ENCODE results near the gene TNP1.

- TF ChIP-seq EZH2 (IDR thresholded peaks at IDR 0.05; ENCODE audit: low read length, missing control alignments) (no peak), CTCF (conservative IDR thresholded peaks at IDR 0.05 in 1 of 2, IDR thresholded peaks at IDR 0.05 in 1 of 2; ENCODE audit: low read depth in 1 of 2, low read length in 2 of 2) (no peak)
Measured at GRCh38 chr2:216845426-216845825, 14.4 kb downstream of the TNP1 start.

All from fibroblast of lung (primary cell).